ENCODE results near the gene TTC36. TPM values are rescaled to one million over a fixed set of nuclear protein-coding genes. Genes with fewer than 3 reads are reported as not detected.
"Not testable (repeated sequence)": the region's sequence is repeated elsewhere in the genome, so short reads cannot be mapped to it uniquely, and the experiment has no call there.

Gene TTC36
- total RNA-seq, result 2.4 TPM

GRCh38 chr11:118527109-118527508, at the start of gene TTC36:
Gene TTC36 (plus strand): TSS chr11:118527474. CDS start chr11:118527495, 21 bp downstream.
- no peak for DNase-seq

GRCh38 chr11:118481238-118481637, 46.0 kb upstream of the TTC36 start:
- DNase-seq, result not testable (repeated sequence)

GRCh38 chr11:118484405-118484804, 42.9 kb upstream of the TTC36 start:
- DNase-seq, result no peak

- no peak for DNase-seq
Observed at GRCh38 chr11:118485273-118485672, 42.0 kb upstream of the TTC36 start.

- DNase-seq, result peak; percentile 92
Observed at GRCh38 chr11:118488480-118489109, 38.7 kb upstream of the TTC36 start.

- DNase-seq, result no peak
Observed at GRCh38 chr11:118491041-118491440, 36.2 kb upstream of the TTC36 start.

GRCh38 chr11:118497831-118498230, 29.4 kb upstream of the TTC36 start:
- DNase-seq, result no peak

- DNase-seq, result no peak
Observed at GRCh38 chr11:118503216-118503615, 24.1 kb upstream of the TTC36 start.

GRCh38 chr11:118511601-118512000, 15.7 kb upstream of the TTC36 start:
- DNase-seq, result no peak

GRCh38 chr11:118514103-118514502, 13.2 kb upstream of the TTC36 start:
- no peak for DNase-seq

GRCh38 chr11:118519549-118519948, 7.7 kb upstream of the TTC36 start:
- DNase-seq, result no peak

GRCh38 chr11:118521892-118522311, 5.4 kb upstream of the TTC36 start:
- peak; percentile 69 for DNase-seq

GRCh38 chr11:118522571-118523072, 4.7 kb upstream of the TTC36 start:
- peak; percentile 30 for DNase-seq

- no peak for DNase-seq
Observed at GRCh38 chr11:118524356-118524755, 2.9 kb upstream of the TTC36 start.

- peak; percentile 26 for DNase-seq
Observed at GRCh38 chr11:118524757-118525470, 2.4 kb upstream of the TTC36 start.

GRCh38 chr11:118526688-118527087, 586 bp upstream of the TTC36 start:
- DNase-seq, result no peak

GRCh38 chr11:118528511-118528910, 1.2 kb downstream of the TTC36 start:
- DNase-seq, result no peak

- no peak for DNase-seq
Observed at GRCh38 chr11:118529584-118530175, 2.4 kb downstream of the TTC36 start.

GRCh38 chr11:118530180-118530682, 3.0 kb downstream of the TTC36 start:
- peak; percentile 69 for DNase-seq

- DNase-seq, result peak; percentile 81
Observed at GRCh38 chr11:118530683-118531596, 3.7 kb downstream of the TTC36 start, which contains the start of gene TMEM25. Gene TMEM25 (plus strand): TSS chr11:118531192. CDS start chr11:118531802, 610 bp downstream.

GRCh38 chr11:118531597-118532084, 4.4 kb downstream of the TTC36 start:
- no peak for DNase-seq

GRCh38 chr11:118532091-118532490, 4.8 kb downstream of the TTC36 start:
- DNase-seq, result no peak

Data from tongue (tissue), 2 donors.